ENCODE data around the gene CFAP74.

The CFAP74 gene

GRCh38 chr1:2023187-2023586 lies 19.6 kb upstream of the CFAP74 start:
- H3K4me3 ChIP-seq (ENCODE audit: low read length), result no peak overlapping the region
- DNase-seq (ENCODE audit: low read depth, low spot score), result no peak

- H3K4me3 ChIP-seq (ENCODE audit: low read length), result no peak overlapping the region
- DNase-seq (ENCODE audit: low read depth, low spot score), result no peak
These were observed 18.6 kb upstream of the CFAP74 start for GRCh38 chr1:2022063-2022770.

GRCh38 chr1:2021550-2021949 lies 18.0 kb upstream of the CFAP74 start:
- H3K4me3 ChIP-seq (ENCODE audit: low read length), result no peak overlapping the region
- no peak for DNase-seq (ENCODE audit: low read depth, low spot score)

- H3K4me3 ChIP-seq (ENCODE audit: low read length), result no peak overlapping the region
- no peak for DNase-seq (ENCODE audit: low read depth, low spot score)
These were observed 16.7 kb upstream of the CFAP74 start for GRCh38 chr1:2020310-2020655.

GRCh38 chr1:2019571-2020309 lies 16.2 kb upstream of the CFAP74 start:
- no peak overlapping the region for H3K4me3 ChIP-seq (ENCODE audit: low read length)
- DNase-seq (ENCODE audit: low read depth, low spot score), result no peak

- DNase-seq (ENCODE audit: low read depth, low spot score), result no peak
- H3K4me3 ChIP-seq (ENCODE audit: low read length), result no peak within 1 kb of the TSS
These were observed 15.6 kb upstream of the CFAP74 start, which contains the start of gene GABRD for GRCh38 chr1:2019172-2019543. TSS of gene GABRD (plus strand) at chr1:2019345. CDS start at chr1:2019424, 79 bp downstream.

GRCh38 chr1:2018217-2019171 lies 14.9 kb upstream of the CFAP74 start:
- no peak overlapping the region for H3K4me3 ChIP-seq (ENCODE audit: low read length)
- DNase-seq (ENCODE audit: low read depth, low spot score), result no peak

GRCh38 chr1:2016123-2016522 lies 12.5 kb upstream of the CFAP74 start:
- DNase-seq (ENCODE audit: low read depth, low spot score), result no peak
- no peak overlapping the region for H3K4me3 ChIP-seq (ENCODE audit: low read length)

GRCh38 chr1:2014741-2015735 lies 11.5 kb upstream of the CFAP74 start:
- H3K4me3 ChIP-seq (ENCODE audit: low read length), result no peak overlapping the region
- DNase-seq (ENCODE audit: low read depth, low spot score), result no peak

- no peak overlapping the region for H3K4me3 ChIP-seq (ENCODE audit: low read length)
- no peak for DNase-seq (ENCODE audit: low read depth, low spot score)
These were observed 10.6 kb upstream of the CFAP74 start for GRCh38 chr1:2014181-2014580.

GRCh38 chr1:2009101-2010053 lies 5.8 kb upstream of the CFAP74 start:
- no peak for DNase-seq (ENCODE audit: low read depth, low spot score)
- H3K4me3 ChIP-seq (ENCODE audit: low read length), result no peak overlapping the region

GRCh38 chr1:2004856-2005255 lies 1.3 kb upstream of the CFAP74 start:
- no peak for DNase-seq (ENCODE audit: low read depth, low spot score)
- H3K4me3 ChIP-seq (ENCODE audit: low read length), result no peak overlapping the region

- no peak overlapping the region for H3K4me3 ChIP-seq (ENCODE audit: low read length)
- no peak for DNase-seq (ENCODE audit: low read depth, low spot score)
These were observed 1.7 kb downstream of the CFAP74 start for GRCh38 chr1:2001773-2002411.

GRCh38 chr1:2000850-2001249 lies 2.7 kb downstream of the CFAP74 start:
- no peak overlapping the region for H3K4me3 ChIP-seq (ENCODE audit: low read length)

GRCh38 chr1:2000432-2000831 lies 3.2 kb downstream of the CFAP74 start:
- DNase-seq (ENCODE audit: low read depth, low spot score), result no peak

More at GRCh38 chr1:2000850-2001249, 2.7 kb downstream of the CFAP74 start:
- DNase-seq (ENCODE audit: low read depth, low spot score), result no peak

GRCh38 chr1:1997576-1997975 lies 6.0 kb downstream of the CFAP74 start:
- H3K4me3 ChIP-seq (ENCODE audit: low read length), result no peak overlapping the region

More at GRCh38 chr1:2000432-2000831, 3.2 kb downstream of the CFAP74 start:
- no peak overlapping the region for H3K4me3 ChIP-seq (ENCODE audit: low read length)

GRCh38 chr1:1996207-1996651 lies 7.4 kb downstream of the CFAP74 start:
- no peak overlapping the region for H3K4me3 ChIP-seq (ENCODE audit: low read length)
- DNase-seq (ENCODE audit: low read depth, low spot score), result peak; percentile 47

More at GRCh38 chr1:1997576-1997975, 6.0 kb downstream of the CFAP74 start:
- DNase-seq (ENCODE audit: low read depth, low spot score), result no peak
